Mesendoderm (in vitro differentiated cells): ENCODE results near the gene PEAR1.

ENCODE experiments used
- DNase-seq: peaks from one replicate; pipeline ENCODE4 v3.0.0; 2013
- H2AK5ac ChIP-seq: 2 replicates; pipeline ENCODE4 v1.6.1; 2013; ENCODE audit warnings: low read length, inconsistent platforms
- H2BK120ac ChIP-seq: 2 replicates; pipeline ENCODE4 v1.6.1; 2013; ENCODE audit warnings: low read depth, mild to moderate bottlenecking, low read length, moderate library complexity, mixed read lengths
- H2BK15ac ChIP-seq: replicated peaks from 2 replicates; pipeline ENCODE4 v1.6.1; 2013; ENCODE audit warnings: low read depth, mild to moderate bottlenecking, moderate library complexity
- H2BK5ac ChIP-seq: 2 replicates; pipeline ENCODE4 v1.6.1; 2013; ENCODE audit warnings: low read length, inconsistent platforms
- H3K18ac ChIP-seq: 2 replicates; pipeline ENCODE4 v1.6.1; 2013; ENCODE audit warnings: mild to moderate bottlenecking, low read length, mixed read lengths
- H3K23ac ChIP-seq: one replicate; pipeline ENCODE4 v1.6.1; 2013; ENCODE audit warnings: low read length
- H3K27ac ChIP-seq: 2 replicates; pipeline ENCODE4 v1.5.1; 2013; ENCODE audit warnings: low read depth, mild to moderate bottlenecking, inconsistent platforms, low read length, moderate library complexity
- H3K27me3 ChIP-seq: 2 replicates; pipeline ENCODE4 v1.6.1; 2013; ENCODE audit warnings: low read length, control low read depth, mild to moderate bottlenecking, inconsistent platforms; ENCODE audit not compliant: insufficient read depth, poor library complexity
- H3K36me3 ChIP-seq: 2 replicates; pipeline ENCODE4 v1.6.1; 2013; ENCODE audit warnings: low read length, inconsistent platforms; ENCODE audit not compliant: control insufficient read depth, insufficient read depth
- H3K4ac ChIP-seq: one replicate; pipeline ENCODE4 v1.6.1; 2013; ENCODE audit warnings: low read depth, mild to moderate bottlenecking, low read length, moderate library complexity
- H3K4me1 ChIP-seq: 2 replicates; pipeline ENCODE4 v1.6.1; 2013; ENCODE audit warnings: low read depth, low read length, inconsistent platforms; ENCODE audit not compliant: control insufficient read depth
- H3K4me2 ChIP-seq: 2 replicates; pipeline ENCODE4 v1.6.1; 2013; ENCODE audit warnings: low read length
- H3K4me3 ChIP-seq: 2 replicates; pipeline ENCODE4 v1.5.1; 2013; ENCODE audit warnings: mild to moderate bottlenecking, low read length
- H3K56ac ChIP-seq: one replicate; pipeline ENCODE4 v1.6.1; 2013; ENCODE audit warnings: low read length
- H3K79me1 ChIP-seq: 2 replicates; pipeline ENCODE4 v1.6.1; 2013; ENCODE audit warnings: low read length, inconsistent platforms
- H3K79me2 ChIP-seq: 2 replicates; pipeline ENCODE4 v1.6.1; 2013; ENCODE audit warnings: mild to moderate bottlenecking, low read length; ENCODE audit not compliant: control insufficient read depth, insufficient read depth
- H3K9ac ChIP-seq: 2 replicates; pipeline ENCODE4 v1.6.1; 2013; ENCODE audit warnings: low read length, inconsistent platforms
- H4K5ac ChIP-seq: one replicate; pipeline ENCODE4 v1.6.1; 2013; ENCODE audit warnings: low read length
- H4K8ac ChIP-seq: one replicate; pipeline ENCODE4 v1.6.1; 2013; ENCODE audit warnings: low read depth, mild to moderate bottlenecking, control low read depth, low read length, moderate library complexity
- WGBS: extraction: QIAGEN DNeasy Blood & Tissue Kit; methylation state at CpG from one replicate; pipeline ENCODE4 v1.1.7; 2013; ENCODE audit warnings: low lambda C conversion rate, missing lambda C conversion rate; ENCODE audit not compliant: insufficient coverage; ENCODE audit errors: extremely low coverage; 5-methylcytosine and 5-hydroxymethylcytosine counted together

Gene PEAR1

DNA sequence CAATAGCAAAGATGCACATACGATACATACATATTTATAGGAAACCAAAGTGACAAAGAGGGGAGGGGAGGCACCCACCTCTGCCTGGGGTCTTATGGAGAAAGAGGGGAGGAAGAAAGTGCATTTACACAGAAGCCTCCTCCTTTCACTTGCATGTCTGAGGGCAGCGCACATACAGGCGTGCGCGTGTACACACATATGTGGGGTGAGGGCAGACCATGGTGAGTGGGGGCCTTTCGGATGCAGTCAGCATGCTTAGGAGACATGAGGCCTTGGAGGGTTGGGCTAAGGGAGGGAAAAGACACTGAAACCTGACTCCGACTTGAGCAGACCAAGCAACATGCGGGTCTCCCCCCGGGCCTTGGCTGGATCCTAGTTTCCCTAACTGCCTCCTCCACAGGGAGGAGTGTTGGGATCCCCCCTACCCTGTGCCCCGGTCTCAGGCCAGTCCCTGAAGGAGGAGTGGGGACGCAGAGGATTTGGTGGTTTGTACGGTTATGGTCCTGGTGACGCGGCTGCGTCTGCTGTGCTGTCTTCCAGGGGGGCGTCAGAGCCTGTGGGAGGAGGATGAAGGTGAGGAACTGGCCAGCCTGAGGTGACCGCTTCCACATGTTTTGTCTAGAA lies 42.1 kb downstream of the PEAR1 start:
- Histone ChIP-seq H2BK15ac (no peak overlapping the region), H2BK120ac (no peak overlapping the region), H3K56ac (no peak overlapping the region), H3K79me1 (no peaks in the 10 kb centered on the region), H3K36me3 (peaks cover 4% of the 10 kb centered on the region), H3K9ac (no peak overlapping the region), H2AK5ac (no peak overlapping the region), H4K8ac (no peak overlapping the region), H3K23ac (no peak overlapping the region), H3K4ac (no peak overlapping the region), H4K5ac (no peak overlapping the region), H3K4me3 (no peak overlapping the region), H2BK5ac (no peak overlapping the region), H3K18ac (no peak overlapping the region), H3K27ac (no peak overlapping the region), H3K4me1 (no peaks in the 10 kb centered on the region), H3K4me2 (no peak overlapping the region), H3K79me2 (no peaks in the 10 kb centered on the region), H3K27me3 (no peaks in the 10 kb centered on the region)
- DNase-seq: no peak
- no CpG with 5 or more reads among the region's 17 CpGs for WGBS

DNA sequence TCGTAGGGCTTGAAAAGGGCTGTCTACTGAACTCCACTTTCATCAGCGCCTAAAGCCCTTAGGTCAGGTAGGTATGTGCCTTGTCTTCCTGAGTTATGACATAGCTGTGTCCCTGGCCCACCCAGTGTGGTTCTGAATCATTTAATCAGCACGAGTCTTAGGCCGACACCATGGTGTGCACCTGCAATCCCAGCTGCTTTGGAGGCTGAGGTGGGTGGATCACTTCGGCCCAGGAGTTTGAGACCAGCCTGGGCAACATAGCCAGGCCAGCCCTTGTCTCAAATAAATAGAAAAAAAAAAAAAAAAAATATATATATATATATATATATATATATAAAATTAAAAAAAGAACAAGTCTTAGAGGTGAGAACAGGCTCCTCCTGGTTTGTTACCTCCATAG lies 42.7 kb downstream of the PEAR1 start:
- Histone ChIP-seq H3K4me1 (no peaks in the 10 kb centered on the region), H4K5ac (no peak overlapping the region), H3K23ac (no peak overlapping the region), H3K9ac (no peak overlapping the region), H3K36me3 (peaks cover 5% of the 10 kb centered on the region), H2BK5ac (no peak overlapping the region), H3K27me3 (no peaks in the 10 kb centered on the region), H4K8ac (no peak overlapping the region), H3K79me2 (no peaks in the 10 kb centered on the region), H3K4me2 (no peak overlapping the region), H3K56ac (no peak overlapping the region), H3K4ac (no peak overlapping the region), H2BK120ac (no peak overlapping the region), H3K18ac (no peak overlapping the region), H3K4me3 (no peak overlapping the region), H3K79me1 (no peaks in the 10 kb centered on the region), H2AK5ac (no peak overlapping the region), H3K27ac (no peak overlapping the region), H2BK15ac (no peak overlapping the region)
- WGBS: no CpG with 5 or more reads among the region's 5 CpGs
- DNase-seq: no peak

DNA sequence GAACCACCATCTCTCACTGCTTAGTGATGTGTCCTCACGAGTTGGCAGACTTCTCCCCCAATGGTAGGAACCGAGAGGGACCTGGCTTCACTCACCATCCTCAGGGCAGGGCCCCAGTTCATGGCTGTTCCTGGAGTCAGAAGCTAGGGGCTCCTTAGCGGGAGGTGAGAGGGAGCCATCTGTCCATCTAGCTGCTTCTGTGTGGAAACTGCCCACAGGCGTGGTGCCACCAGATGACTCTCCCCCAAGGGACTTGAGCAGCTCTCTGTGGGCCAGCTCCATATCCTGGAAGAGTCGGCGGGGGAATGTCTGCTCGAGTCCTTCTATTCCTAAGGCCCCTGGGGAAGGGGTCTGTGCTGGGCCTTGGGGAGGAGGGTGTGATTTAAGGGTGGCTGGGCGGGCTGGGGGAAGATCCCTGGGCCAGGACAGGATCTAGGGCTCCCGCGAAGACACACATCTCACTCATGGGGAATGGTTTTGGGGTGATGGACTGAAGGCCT lies 43.3 kb downstream of the PEAR1 start:
- WGBS: no CpG with 5 or more reads among the region's 10 CpGs
- Histone ChIP-seq H2BK15ac (no peak overlapping the region), H3K23ac (no peak overlapping the region), H3K4me3 (no peak overlapping the region), H4K5ac (no peak overlapping the region), H3K4me1 (no peaks in the 10 kb centered on the region), H3K9ac (no peak overlapping the region), H3K27me3 (no peaks in the 10 kb centered on the region), H3K56ac (no peak overlapping the region), H3K36me3 (peaks cover 8% of the 10 kb centered on the region), H3K4ac (no peak overlapping the region), H2BK120ac (no peak overlapping the region), H3K18ac (no peak overlapping the region), H4K8ac (no peak overlapping the region), H2AK5ac (no peak overlapping the region), H3K4me2 (no peak overlapping the region), H3K79me1 (no peaks in the 10 kb centered on the region), H3K27ac (no peak overlapping the region), H3K79me2 (no peaks in the 10 kb centered on the region), H2BK5ac (no peak overlapping the region)
- DNase-seq: no peak

DNA sequence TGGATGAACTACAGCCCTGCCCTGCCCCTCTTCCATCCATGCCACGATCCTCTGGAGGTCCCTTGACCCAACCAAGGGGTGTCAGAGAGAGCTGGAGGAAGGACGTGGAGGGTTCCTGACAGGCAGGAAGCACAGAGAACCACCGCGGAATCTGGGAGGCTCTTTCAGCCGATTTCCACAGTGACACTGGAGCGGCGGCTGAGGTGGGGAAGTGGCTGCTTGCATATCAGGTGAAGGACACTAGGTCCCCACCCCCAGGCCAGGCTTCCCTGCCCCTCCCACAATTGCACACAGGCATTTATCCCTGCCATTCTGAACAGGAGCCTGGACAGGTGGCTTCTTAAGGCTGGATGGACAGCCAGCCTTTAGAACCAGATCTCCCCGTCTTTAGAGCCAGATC lies 44.4 kb downstream of the PEAR1 start:
- H3K4me1 ChIP-seq: no peaks in the 10 kb centered on the region
- no peak overlapping the region for H3K4me3 ChIP-seq
- H4K8ac ChIP-seq: no peak overlapping the region
- peaks cover 8% of the 10 kb centered on the region for H3K36me3 ChIP-seq
- H3K4ac ChIP-seq: no peak overlapping the region
- no CpG with 5 or more reads among the region's 8 CpGs for WGBS
- H3K9ac ChIP-seq: no peak overlapping the region
- no peak for DNase-seq
- no peak overlapping the region for H3K4me2 ChIP-seq
- no peak overlapping the region for H2BK120ac ChIP-seq
- no peak overlapping the region for H3K18ac ChIP-seq
- H3K23ac ChIP-seq: no peak overlapping the region
- no peak overlapping the region for H2BK5ac ChIP-seq
- H3K56ac ChIP-seq: no peak overlapping the region
- no peak overlapping the region for H3K27ac ChIP-seq
- H3K79me1 ChIP-seq: no peaks in the 10 kb centered on the region
- no peak overlapping the region for H2BK15ac ChIP-seq
- H2AK5ac ChIP-seq: no peak overlapping the region
- no peaks in the 10 kb centered on the region for H3K27me3 ChIP-seq
- H4K5ac ChIP-seq: no peak overlapping the region
- no peaks in the 10 kb centered on the region for H3K79me2 ChIP-seq

DNA sequence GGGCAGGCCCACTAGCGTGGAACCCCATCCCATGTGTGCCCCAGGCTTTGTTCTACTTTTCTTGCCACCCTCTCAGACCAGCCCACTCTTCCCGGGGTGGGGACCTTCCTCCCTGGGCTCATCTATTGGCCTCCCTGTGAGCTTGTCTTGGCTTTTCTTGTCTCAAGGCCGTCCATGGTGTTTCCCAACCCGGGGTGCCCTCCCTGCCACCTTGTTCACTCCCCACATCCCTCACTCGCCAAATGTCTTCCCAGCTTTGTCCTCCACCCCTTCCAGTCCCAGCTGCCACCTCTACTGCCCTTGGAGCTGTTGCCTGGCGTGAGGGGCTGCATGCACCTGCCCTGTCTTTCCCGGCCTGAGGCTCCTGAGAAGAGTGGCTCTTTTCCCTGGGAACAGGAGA lies 45.3 kb downstream of the PEAR1 start:
- Histone ChIP-seq H3K79me1 (no peaks in the 10 kb centered on the region), H3K4me3 (no peak overlapping the region), H2AK5ac (no peak overlapping the region), H3K79me2 (no peaks in the 10 kb centered on the region), H4K8ac (no peak overlapping the region), H3K18ac (no peak overlapping the region), H3K4me2 (no peak overlapping the region), H2BK5ac (no peak overlapping the region), H3K56ac (no peak overlapping the region), H3K9ac (no peak overlapping the region), H3K23ac (no peak overlapping the region), H3K27me3 (no peaks in the 10 kb centered on the region), H3K4ac (no peak overlapping the region), H3K36me3 (peaks cover 10% of the 10 kb centered on the region), H3K4me1 (no peaks in the 10 kb centered on the region), H3K27ac (no peak overlapping the region), H4K5ac (no peak overlapping the region), H2BK15ac (no peak overlapping the region), H2BK120ac (no peak overlapping the region)
- WGBS: no CpG with 5 or more reads among the region's 7 CpGs
- DNase-seq: no peak

DNA sequence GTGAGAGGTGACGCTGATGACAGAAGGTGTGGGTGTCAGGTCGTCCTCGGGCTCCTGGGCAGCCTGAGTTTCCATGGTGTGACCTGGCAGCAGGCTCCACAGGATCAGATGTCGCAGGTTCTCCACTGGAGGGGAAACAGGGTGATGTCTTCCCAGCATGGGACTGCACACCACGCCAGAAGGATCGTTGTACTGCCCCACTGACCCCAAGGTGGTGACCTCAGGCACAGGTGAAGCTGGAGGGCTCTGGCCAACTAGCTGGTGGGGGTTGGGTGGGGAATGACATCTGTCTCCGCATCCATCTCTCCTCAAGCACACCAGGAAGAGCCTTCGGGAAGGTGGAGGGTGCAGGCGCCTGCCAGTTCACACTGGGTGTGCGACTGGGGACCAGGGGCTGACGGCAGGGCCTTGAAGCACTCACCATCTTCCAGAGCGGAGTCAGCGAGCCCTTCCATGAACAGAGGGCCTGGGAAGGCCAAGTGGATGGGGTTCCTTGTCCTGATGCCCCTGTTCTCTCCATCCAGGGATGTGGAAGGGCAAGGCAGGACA lies 46.3 kb downstream of the PEAR1 start:
- Histone ChIP-seq H4K8ac (no peak overlapping the region), H3K79me1 (no peaks in the 10 kb centered on the region), H3K36me3 (peaks cover 12% of the 10 kb centered on the region), H3K27ac (no peak overlapping the region), H3K79me2 (no peaks in the 10 kb centered on the region), H3K9ac (no peak overlapping the region), H2BK15ac (no peak overlapping the region), H3K4me2 (no peak overlapping the region), H3K4ac (no peak overlapping the region), H3K56ac (no peak overlapping the region), H2BK5ac (no peak overlapping the region), H3K4me3 (no peak overlapping the region), H3K4me1 (no peaks in the 10 kb centered on the region), H4K5ac (no peak overlapping the region), H3K23ac (no peak overlapping the region), H2BK120ac (no peak overlapping the region), H3K27me3 (no peaks in the 10 kb centered on the region), H2AK5ac (no peak overlapping the region), H3K18ac (no peak overlapping the region)
- no peak for DNase-seq
- WGBS: no CpG with 5 or more reads among the region's 13 CpGs
